Uterus (tissue), 2 donors: ENCODE data around the gene SLC39A11.
"Not testable (repeated sequence)": the region's sequence is repeated elsewhere in the genome, so short reads cannot be mapped to it uniquely, and the experiment has no call there.

ENCODE experiments used
- CTCF ChIP-seq, 4 experiments: fragments of 200-600 bp in 2 of 4; fragments of 450-650 bp in 2 of 4; sonication (generic) in 2 of 4; IDR thresholded peaks; one replicate each; pipeline ENCODE4 v1.5.1; 2016 to 2019; ENCODE audit warnings: antibody characterized with exemption in 4 of 4, mild to moderate bottlenecking in 2 of 4, moderate library complexity in 1 of 4
- POLR2A ChIP-seq, 2 donors: fragments of 450-650 bp; IDR thresholded peaks; one replicate each; pipeline ENCODE4 v1.6.1; 2016; ENCODE audit warnings: antibody characterized with exemption in 2 of 2, mild to moderate bottlenecking in 1 of 2, moderate library complexity in 1 of 2

GRCh38 chr17:73131439-73131838 lies 39.0 kb upstream of the SLC39A11 start:
- TF ChIP-seq CTCF, POLR2A (IDR thresholded peaks at IDR 0.05): not testable (repeated sequence)
